Right lobe of liver (tissue), 6 donors: ENCODE results near the gene PTPRK. TPM values are rescaled to one million over a fixed set of nuclear protein-coding genes. Genes with fewer than 3 reads are reported as not detected.

Experiments used
- ATAC-seq, 4 donors: fragments of 200-7000 bp; cut with Tn5 transposase; one replicate each; pipeline ENCODE4 v1.9.1; 2020; ENCODE audit warnings: mild to moderate bottlenecking in 4 of 4, moderate library complexity in 4 of 4
- DNase-seq, 3 donors: peaks; one replicate each; pipeline ENCODE4 v3.0.0-alpha.2; 2020
- H3K27ac ChIP-seq, 3 donors: fragments of 200-600 bp; one replicate each; pipeline ENCODE4 v1.8.0; 2022
- H3K27me3 ChIP-seq, 2 donors: fragments of 200-600 bp; one replicate each; pipeline ENCODE4 v1.8.0; 2022
- H3K36me3 ChIP-seq, 4 donors: fragments of 200-600 bp; sonication (generic) in 1 of 4; one replicate each; pipeline versions ENCODE4 v1.5.1 to v1.8.0; 2017 to 2022; ENCODE audit warnings: control low read depth in 1 of 4
- H3K4me1 ChIP-seq, 4 donors: fragments of 200-600 bp; sonication (generic) in 1 of 4; one replicate each; pipeline versions ENCODE4 v1.5.1 to v1.8.0; 2017 to 2022; ENCODE audit warnings: control low read depth in 1 of 4
- H3K4me3 ChIP-seq, 3 donors: fragments of 200-600 bp; one replicate each; pipeline ENCODE4 v1.8.0; 2022
- H3K9me3 ChIP-seq, 4 donors: fragments of 200-600 bp; sonication (generic) in 1 of 4; one replicate each; pipeline versions ENCODE4 v1.5.1 to v1.8.0; 2017 to 2022; ENCODE audit warnings: control low read depth in 1 of 4
- CTCF ChIP-seq, 4 donors: fragments of 200-600 bp in 3 of 4; fragments of 450-650 bp in 1 of 4; IDR thresholded peaks; one replicate each; pipeline versions ENCODE4 v1.5.1 to v1.8.0; 2016 to 2022; ENCODE audit warnings: antibody characterized with exemption in 4 of 4, mild to moderate bottlenecking in 2 of 4
- POLR2A ChIP-seq: fragments of 450-650 bp; IDR thresholded peaks from one replicate; pipeline ENCODE4 v1.6.1; 2017; ENCODE audit warnings: antibody characterized with exemption, mild to moderate bottlenecking
- WGBS: methylation state at CpG from one replicate; pipeline ENCODE4 v1.1.6; 2018; ENCODE audit warnings: low coverage, low lambda C conversion rate; ENCODE audit not compliant: insufficient coverage; ENCODE audit errors: missing lambda C conversion rate; 5-methylcytosine and 5-hydroxymethylcytosine counted together
- intact Hi-C, 2 donors: fragments of 100-400 bp; cut with DNase I; formaldehyde crosslinking; loops; one replicate each; pipeline versions ENCODE4 v1.11.2 to v1.14.1; 2022
- total RNA-seq, 6 experiments: library from RNA; depleted of rRNA in 2 of 6; stranded (reverse); fragments of >200 nt in 2 of 6; fragmentation: NEBNext Ultra II Directional in 3 of 6; extraction: Animal tissue kit (Norgen Biotek cat#: 25700) in 3 of 6; gene quantifications; one replicate each; pipeline versions ENCODE4 v1.1.0 to v1.2.4, GENCODE V29; 2016 to 2023
- donor health status: DM: no; HTN: yes; CAD: no.
- donor health status: DM: no; HTN: no; CAD: no.
- donor health status: DM: no; HTN: no; CAD: no.
- donor health status: DM: no; HTN: yes; CAD: no.
- donor health status: DM: no; HTN: yes; CAD: no.

The PTPRK gene
- total RNA-seq, 6 experiments from 2014 or later = 27.7 to 54.5 (median 35.7) TPM

GRCh38 chr6:127959869-127960268, 560.5 kb downstream of the PTPRK start:
- no peak overlapping the region for H3K4me3 ChIP-seq
- H3K4me1 ChIP-seq = no peaks in the 10 kb centered on the region
- H3K9me3 ChIP-seq = no peaks in the 10 kb centered on the region
- H3K36me3 ChIP-seq = no peaks in the 10 kb centered on the region
- intact Hi-C loops = no loop called here
- H3K27ac ChIP-seq = no peak overlapping the region
- no peak for TF ChIP-seq POLR2A
- TF ChIP-seq CTCF (IDR thresholded peaks at IDR 0.05) = no peak
- H3K27me3 ChIP-seq = no peaks in the 10 kb centered on the region
- DNase-seq (no peak), ATAC-seq (no peak)
- WGBS = 75% methylated on average over 1 of the region's 3 CpGs

DNA sequence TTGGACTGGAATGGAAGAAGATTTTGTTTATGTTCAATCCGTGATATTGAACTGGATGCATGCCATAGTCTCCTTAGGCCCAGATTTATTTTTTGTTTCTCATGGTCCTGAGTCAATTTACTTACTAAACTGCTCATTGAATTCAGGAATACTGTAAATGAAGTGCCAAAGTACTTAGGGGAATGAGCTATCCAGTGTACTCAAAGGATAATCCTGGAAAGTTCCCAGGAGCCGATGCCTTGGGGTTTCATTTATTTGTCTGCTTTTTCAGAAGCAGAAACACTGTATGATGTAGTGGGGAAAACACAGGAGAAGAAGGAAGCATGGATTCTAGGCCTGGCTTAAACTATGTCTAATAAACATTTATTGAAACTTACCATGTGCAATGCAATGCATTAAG, 563.4 kb downstream of the PTPRK start:
- no peak overlapping the region for H3K4me3 ChIP-seq
- WGBS = 67% methylated on average over 2 of the region's 2 CpGs
- intact Hi-C loops = no loop called here
- no peaks in the 10 kb centered on the region for H3K9me3 ChIP-seq
- H3K4me1 ChIP-seq = no peaks in the 10 kb centered on the region
- no peaks in the 10 kb centered on the region for H3K27me3 ChIP-seq
- TF ChIP-seq POLR2A = no peak
- no peak for TF ChIP-seq CTCF (IDR thresholded peaks at IDR 0.05)
- H3K36me3 ChIP-seq = no peaks in the 10 kb centered on the region
- no peak for DNase-seq
- no peak for ATAC-seq
- H3K27ac ChIP-seq = no peak overlapping the region

DNA sequence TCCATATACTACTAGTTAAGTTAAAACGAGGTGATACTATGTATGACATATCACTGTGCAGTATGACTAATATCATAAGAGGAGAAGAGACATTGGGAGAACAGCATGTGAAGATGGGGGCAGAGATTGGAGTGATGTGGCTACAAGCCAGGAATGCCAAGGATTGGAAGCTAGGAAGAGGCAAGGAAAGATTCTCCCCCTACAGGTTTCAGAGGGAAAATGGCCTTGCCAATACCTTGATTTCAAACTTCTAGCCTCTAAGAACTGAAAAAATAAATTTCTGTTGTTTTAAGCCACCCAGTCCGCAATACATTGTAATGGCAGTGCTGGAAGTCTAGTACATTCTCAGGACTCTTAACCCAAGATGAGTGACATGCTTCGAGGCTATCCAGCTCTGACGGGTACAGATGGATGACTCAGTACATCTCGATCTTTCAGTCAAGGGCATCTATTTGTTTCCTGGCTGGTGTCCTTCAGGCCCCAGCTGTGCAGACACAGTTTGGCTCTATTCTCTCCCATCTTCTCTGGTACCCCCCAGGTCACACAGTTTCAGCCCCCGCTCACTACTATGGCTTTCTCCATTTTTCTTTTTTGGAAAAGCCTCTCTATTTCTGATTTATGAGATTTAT, 564.0 kb downstream of the PTPRK start:
- TF ChIP-seq CTCF (IDR thresholded peaks at IDR 0.05) (no peak), POLR2A (no peak)
- Histone ChIP-seq H3K9me3 (no peaks in the 10 kb centered on the region), H3K4me3 (no peak overlapping the region), H3K27ac (no peak overlapping the region), H3K36me3 (no peaks in the 10 kb centered on the region), H3K27me3 (no peaks in the 10 kb centered on the region), H3K4me1 (no peaks in the 10 kb centered on the region)
- 71% methylated on average over 6 of the region's 6 CpGs for WGBS
- DNase-seq = no peak
- ATAC-seq = no peak
- intact Hi-C loops = no loop called here

DNA sequence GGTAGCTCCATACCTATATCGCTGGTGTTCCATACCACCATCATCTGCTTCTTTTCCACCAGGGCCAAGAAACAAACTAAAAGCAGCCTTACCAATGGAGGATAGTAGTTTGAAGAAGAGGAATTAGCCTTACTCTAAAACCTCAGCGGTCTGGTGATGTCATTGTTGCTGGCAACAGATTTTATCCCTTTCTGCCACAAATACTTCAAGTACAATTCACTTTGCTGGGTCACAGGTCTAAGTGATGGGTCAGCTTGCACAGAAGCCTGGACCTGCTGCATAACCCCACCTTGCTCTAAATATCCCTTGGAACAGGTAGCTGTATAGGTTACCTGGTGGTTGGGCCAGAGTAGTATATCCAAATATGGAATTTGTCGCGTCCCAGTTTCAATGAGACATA, 566.3 kb downstream of the PTPRK start:
- 89% methylated on average over 4 of the region's 4 CpGs for WGBS
- DNase-seq (no peak), ATAC-seq (no peak)
- Histone ChIP-seq H3K27me3 (no peaks in the 10 kb centered on the region), H3K27ac (no peak overlapping the region), H3K9me3 (no peaks in the 10 kb centered on the region), H3K4me1 (no peaks in the 10 kb centered on the region), H3K36me3 (no peaks in the 10 kb centered on the region), H3K4me3 (no peak overlapping the region)
- intact Hi-C loops = no loop called here
- TF ChIP-seq POLR2A (no peak), CTCF (IDR thresholded peaks at IDR 0.05) (no peak)

GRCh38 chr6:127952831-127953230, 567.6 kb downstream of the PTPRK start:
- 70% methylated on average over 3 of the region's 4 CpGs for WGBS
- intact Hi-C loops = no loop called here

More at GRCh38 chr6:127952831-127953230, 567.6 kb downstream of the PTPRK start:
- ATAC-seq = no peak
- H3K4me3 ChIP-seq = no peak overlapping the region
- no peaks in the 10 kb centered on the region for H3K9me3 ChIP-seq
- DNase-seq = no peak
- no peaks in the 10 kb centered on the region for H3K36me3 ChIP-seq
- TF ChIP-seq CTCF (IDR thresholded peaks at IDR 0.05) (no peak), POLR2A (no peak)
- no peak overlapping the region for H3K27ac ChIP-seq
- no peaks in the 10 kb centered on the region for H3K4me1 ChIP-seq
- no peaks in the 10 kb centered on the region for H3K27me3 ChIP-seq
